ENCODE measurements around the gene OSBPL2. TPM values are rescaled to one million over a fixed set of nuclear protein-coding genes. Genes with fewer than 3 reads are reported as not detected.

OSBPL2 gene
- total RNA-seq, 1 experiment from 2014 or later = 41.4 TPM

DNA sequence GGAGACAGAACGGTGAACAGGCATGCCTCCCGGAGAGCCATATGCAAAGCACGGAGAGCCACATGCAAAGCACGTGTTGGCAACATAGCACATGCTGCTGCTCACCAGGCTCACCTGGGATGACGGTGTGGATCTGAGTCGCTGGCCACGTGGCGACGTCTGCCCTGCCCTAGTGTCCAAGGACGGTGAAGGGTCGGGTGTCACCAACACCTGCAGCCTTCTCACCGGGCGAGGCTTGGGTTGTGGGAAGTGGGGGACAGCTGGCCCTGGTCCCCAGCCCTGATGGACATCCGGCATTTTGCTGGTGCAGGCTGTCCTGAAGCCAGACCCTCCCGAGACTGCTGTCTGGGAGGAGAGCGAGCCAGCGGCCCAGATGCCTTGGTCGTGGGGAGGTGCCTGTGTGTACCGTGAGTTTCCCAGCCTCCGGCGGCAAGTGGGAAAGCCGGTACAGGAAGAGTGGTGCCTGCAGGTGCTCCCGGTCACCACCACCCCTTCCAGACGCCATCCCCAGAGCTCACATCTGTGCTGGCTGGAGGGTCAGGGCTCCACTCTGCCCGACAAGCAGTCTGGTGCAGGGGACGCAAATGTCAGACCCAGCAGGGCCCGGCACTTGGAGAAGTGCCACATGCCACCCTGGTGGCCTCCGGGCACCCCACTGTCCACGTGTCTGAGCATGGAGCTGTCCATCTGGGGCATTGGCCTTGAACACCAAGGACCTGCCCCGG lies 58.6 kb downstream of the OSBPL2 start:
- POLR2A ChIA-PET = no interaction called here
- CTCF ChIA-PET = no interaction called here
- in situ Hi-C loops (cut with HindIII; ENCODE audit: low pct_unique_long_range_greater_than_20kb, low sequenced_read_pairs) = no loop called here

GRCh38 chr20:62297449-62298227 lies 59.3 kb downstream of the OSBPL2 start:
- no peak overlapping the region for H3K27ac ChIP-seq (ENCODE audit: low read length)
- POLR2A ChIA-PET = no interaction called here
- CTCF ChIA-PET = no interaction called here
- intact Hi-C loops (cut with micrococcal nuclease; ENCODE audit: unreplicated experiment) = no loop called here
- no peak for TF ChIP-seq TCF7L2 (IDR thresholded peaks at IDR 0.05; ENCODE audit: low read depth, low read length)
- TF ChIP-seq POLR2AphosphoS5 (IDR thresholded peaks at IDR 0.05; ENCODE audit: low read depth, low read length) = no peak
- TF ChIP-seq, protein P1, sequence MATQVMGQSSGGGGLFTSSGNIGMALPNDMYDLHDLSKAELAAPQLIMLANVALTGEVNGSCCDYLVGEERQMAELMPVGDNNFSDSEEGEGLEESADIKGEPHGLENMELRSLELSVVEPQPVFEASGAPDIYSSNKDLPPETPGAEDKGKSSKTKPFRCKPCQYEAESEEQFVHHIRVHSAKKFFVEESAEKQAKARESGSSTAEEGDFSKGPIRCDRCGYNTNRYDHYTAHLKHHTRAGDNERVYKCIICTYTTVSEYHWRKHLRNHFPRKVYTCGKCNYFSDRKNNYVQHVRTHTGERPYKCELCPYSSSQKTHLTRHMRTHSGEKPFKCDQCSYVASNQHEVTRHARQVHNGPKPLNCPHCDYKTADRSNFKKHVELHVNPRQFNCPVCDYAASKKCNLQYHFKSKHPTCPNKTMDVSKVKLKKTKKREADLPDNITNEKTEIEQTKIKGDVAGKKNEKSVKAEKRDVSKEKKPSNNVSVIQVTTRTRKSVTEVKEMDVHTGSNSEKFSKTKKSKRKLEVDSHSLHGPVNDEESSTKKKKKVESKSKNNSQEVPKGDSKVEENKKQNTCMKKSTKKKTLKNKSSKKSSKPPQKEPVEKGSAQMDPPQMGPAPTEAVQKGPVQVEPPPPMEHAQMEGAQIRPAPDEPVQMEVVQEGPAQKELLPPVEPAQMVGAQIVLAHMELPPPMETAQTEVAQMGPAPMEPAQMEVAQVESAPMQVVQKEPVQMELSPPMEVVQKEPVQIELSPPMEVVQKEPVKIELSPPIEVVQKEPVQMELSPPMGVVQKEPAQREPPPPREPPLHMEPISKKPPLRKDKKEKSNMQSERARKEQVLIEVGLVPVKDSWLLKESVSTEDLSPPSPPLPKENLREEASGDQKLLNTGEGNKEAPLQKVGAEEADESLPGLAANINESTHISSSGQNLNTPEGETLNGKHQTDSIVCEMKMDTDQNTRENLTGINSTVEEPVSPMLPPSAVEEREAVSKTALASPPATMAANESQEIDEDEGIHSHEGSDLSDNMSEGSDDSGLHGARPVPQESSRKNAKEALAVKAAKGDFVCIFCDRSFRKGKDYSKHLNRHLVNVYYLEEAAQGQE (IDR thresholded peaks at IDR 0.05; ENCODE audit: insufficient read depth in 1 of 2, low read depth in 2 of 2, low read length in 1 of 2) = no peak
- no peak for TF ChIP-seq SIN3A (IDR thresholded peaks at IDR 0.05; ENCODE audit: borderline replicate concordance, insufficient read depth, low read depth, low read length)
- TF ChIP-seq, protein P2, sequence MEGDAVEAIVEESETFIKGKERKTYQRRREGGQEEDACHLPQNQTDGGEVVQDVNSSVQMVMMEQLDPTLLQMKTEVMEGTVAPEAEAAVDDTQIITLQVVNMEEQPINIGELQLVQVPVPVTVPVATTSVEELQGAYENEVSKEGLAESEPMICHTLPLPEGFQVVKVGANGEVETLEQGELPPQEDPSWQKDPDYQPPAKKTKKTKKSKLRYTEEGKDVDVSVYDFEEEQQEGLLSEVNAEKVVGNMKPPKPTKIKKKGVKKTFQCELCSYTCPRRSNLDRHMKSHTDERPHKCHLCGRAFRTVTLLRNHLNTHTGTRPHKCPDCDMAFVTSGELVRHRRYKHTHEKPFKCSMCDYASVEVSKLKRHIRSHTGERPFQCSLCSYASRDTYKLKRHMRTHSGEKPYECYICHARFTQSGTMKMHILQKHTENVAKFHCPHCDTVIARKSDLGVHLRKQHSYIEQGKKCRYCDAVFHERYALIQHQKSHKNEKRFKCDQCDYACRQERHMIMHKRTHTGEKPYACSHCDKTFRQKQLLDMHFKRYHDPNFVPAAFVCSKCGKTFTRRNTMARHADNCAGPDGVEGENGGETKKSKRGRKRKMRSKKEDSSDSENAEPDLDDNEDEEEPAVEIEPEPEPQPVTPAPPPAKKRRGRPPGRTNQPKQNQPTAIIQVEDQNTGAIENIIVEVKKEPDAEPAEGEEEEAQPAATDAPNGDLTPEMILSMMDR (IDR thresholded peaks at IDR 0.05) = no peak
- peaks cover 3% of the 10 kb centered on the region; the same call in 1 of the 2 replicates for H3K36me3 ChIP-seq (ENCODE audit: control insufficient read depth, insufficient read depth, low read length)
- no TSS peak for BruUV-seq (replicated peaks)
- in situ Hi-C loops (cut with HindIII; ENCODE audit: low pct_unique_long_range_greater_than_20kb, low sequenced_read_pairs) = no loop called here
- no peaks in the 10 kb centered on the region for H3K9me3 ChIP-seq (ENCODE audit: control insufficient read depth, insufficient read depth, low read depth, low read length)
- H3K4me1 ChIP-seq (ENCODE audit: control insufficient read depth, insufficient read depth, low read length) = no peaks in the 10 kb centered on the region
- no peaks in the 10 kb centered on the region for H3K27me3 ChIP-seq (ENCODE audit: control insufficient read depth, insufficient read depth, low read length)
- DNase-seq (ENCODE audit: low read depth, low spot score) = no peak
- no peak overlapping the region for H3K4me3 ChIP-seq (ENCODE audit: low read depth in 2 of 2, low read length in 2 of 2)
- no peak for ATAC-seq

More for the DNA sequence above, 58.6 kb downstream of the OSBPL2 start:
- intact Hi-C loops (cut with micrococcal nuclease; ENCODE audit: unreplicated experiment) = no loop called here
- H3K36me3 ChIP-seq (ENCODE audit: control insufficient read depth, insufficient read depth, low read length) = peaks cover 3% of the 10 kb centered on the region; the same call in 1 of the 2 replicates
- H3K4me3 ChIP-seq (ENCODE audit: low read depth in 2 of 2, low read length in 2 of 2) = no peak overlapping the region
- H3K9me3 ChIP-seq (ENCODE audit: control insufficient read depth, insufficient read depth, low read depth, low read length) = no peaks in the 10 kb centered on the region
- H3K4me1 ChIP-seq (ENCODE audit: control insufficient read depth, insufficient read depth, low read length) = no peaks in the 10 kb centered on the region
- no peak for TF ChIP-seq SIN3A (IDR thresholded peaks at IDR 0.05; ENCODE audit: borderline replicate concordance, insufficient read depth, low read depth, low read length)
- TF ChIP-seq, protein P2 (IDR thresholded peaks at IDR 0.05) = no peak
- TF ChIP-seq POLR2AphosphoS5 (IDR thresholded peaks at IDR 0.05; ENCODE audit: low read depth, low read length) = no peak
- TF ChIP-seq TCF7L2 (IDR thresholded peaks at IDR 0.05; ENCODE audit: low read depth, low read length) = no peak
- TF ChIP-seq, protein P1 (IDR thresholded peaks at IDR 0.05; ENCODE audit: insufficient read depth in 1 of 2, low read depth in 2 of 2, low read length in 1 of 2) = no peak
- ATAC-seq (no peak), DNase-seq (ENCODE audit: low read depth, low spot score) (no peak)
- BruUV-seq (replicated peaks) = no TSS peak
- H3K27ac ChIP-seq (ENCODE audit: low read length) = no peak overlapping the region
- H3K27me3 ChIP-seq (ENCODE audit: control insufficient read depth, insufficient read depth, low read length) = no peaks in the 10 kb centered on the region
